A549 (cell line): ENCODE data around the gene MAFB.

Experiments used
- CEBPB ChIP-seq, 2 experiments: fragments of >200 bp in 1 of 2; sonication (Bioruptor Twin) in 1 of 2; formaldehyde crosslinking in 1 of 2; IDR thresholded peaks; 2 replicates each; pipeline ENCODE4 v1.6.1; 2012 to 2016
- CTCF ChIP-seq: fragments of >200 bp; sonication (Bioruptor Twin); formaldehyde crosslinking; IDR thresholded peaks from 3 replicates; pipeline ENCODE4 v1.5.1; 2016
- MYC ChIP-seq: IDR thresholded peaks from 2 replicates; pipeline ENCODE4 v1.6.1; 2012; ENCODE audit warnings: mild to moderate bottlenecking, inconsistent platforms, low read length, improper control_type of control experiment, borderline replicate concordance
- POLR2A ChIP-seq: IDR thresholded peaks from 2 replicates; pipeline ENCODE4 v1.6.1; 2012; ENCODE audit warnings: mild to moderate bottlenecking, low read length
- RCOR1 ChIP-seq: fragments of 150-350 bp; IDR thresholded peaks from 2 replicates; pipeline ENCODE4 v1.6.1; 2014; ENCODE audit warnings: antibody characterized with exemption, low read length, low read depth

GRCh38 chr20:40641809-40642208 is 47.2 kb downstream of the MAFB start:
- TF ChIP-seq RCOR1 (no peak), POLR2A (no peak), MYC (no peak), CEBPB (IDR thresholded peaks at IDR 0.05) (no peak), CTCF (no peak)
